GM21360 (cell line): ENCODE results near the gene PHLPP2.

Experiments used
- ATAC-seq: cut with Tn5 transposase; IDR thresholded peaks from one replicate; pipeline ENCODE4 v1.9.1; 2021; ENCODE audit warnings: mild to moderate bottlenecking, moderate library complexity; ENCODE audit not compliant: unreplicated experiment

PHLPP2 gene, protein sequence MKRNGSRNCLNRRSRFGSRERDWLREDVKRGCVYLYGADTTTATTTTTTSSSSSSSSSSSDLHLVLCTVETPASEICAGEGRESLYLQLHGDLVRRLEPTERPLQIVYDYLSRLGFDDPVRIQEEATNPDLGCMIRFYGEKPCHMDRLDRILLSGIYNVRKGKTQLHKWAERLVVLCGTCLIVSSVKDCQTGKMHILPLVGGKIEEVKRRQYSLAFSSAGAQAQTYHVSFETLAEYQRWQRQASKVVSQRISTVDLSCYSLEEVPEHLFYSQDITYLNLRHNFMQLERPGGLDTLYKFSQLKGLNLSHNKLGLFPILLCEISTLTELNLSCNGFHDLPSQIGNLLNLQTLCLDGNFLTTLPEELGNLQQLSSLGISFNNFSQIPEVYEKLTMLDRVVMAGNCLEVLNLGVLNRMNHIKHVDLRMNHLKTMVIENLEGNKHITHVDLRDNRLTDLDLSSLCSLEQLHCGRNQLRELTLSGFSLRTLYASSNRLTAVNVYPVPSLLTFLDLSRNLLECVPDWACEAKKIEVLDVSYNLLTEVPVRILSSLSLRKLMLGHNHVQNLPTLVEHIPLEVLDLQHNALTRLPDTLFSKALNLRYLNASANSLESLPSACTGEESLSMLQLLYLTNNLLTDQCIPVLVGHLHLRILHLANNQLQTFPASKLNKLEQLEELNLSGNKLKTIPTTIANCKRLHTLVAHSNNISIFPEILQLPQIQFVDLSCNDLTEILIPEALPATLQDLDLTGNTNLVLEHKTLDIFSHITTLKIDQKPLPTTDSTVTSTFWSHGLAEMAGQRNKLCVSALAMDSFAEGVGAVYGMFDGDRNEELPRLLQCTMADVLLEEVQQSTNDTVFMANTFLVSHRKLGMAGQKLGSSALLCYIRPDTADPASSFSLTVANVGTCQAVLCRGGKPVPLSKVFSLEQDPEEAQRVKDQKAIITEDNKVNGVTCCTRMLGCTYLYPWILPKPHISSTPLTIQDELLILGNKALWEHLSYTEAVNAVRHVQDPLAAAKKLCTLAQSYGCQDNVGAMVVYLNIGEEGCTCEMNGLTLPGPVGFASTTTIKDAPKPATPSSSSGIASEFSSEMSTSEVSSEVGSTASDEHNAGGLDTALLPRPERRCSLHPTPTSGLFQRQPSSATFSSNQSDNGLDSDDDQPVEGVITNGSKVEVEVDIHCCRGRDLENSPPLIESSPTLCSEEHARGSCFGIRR (N-terminal part only)

DNA sequence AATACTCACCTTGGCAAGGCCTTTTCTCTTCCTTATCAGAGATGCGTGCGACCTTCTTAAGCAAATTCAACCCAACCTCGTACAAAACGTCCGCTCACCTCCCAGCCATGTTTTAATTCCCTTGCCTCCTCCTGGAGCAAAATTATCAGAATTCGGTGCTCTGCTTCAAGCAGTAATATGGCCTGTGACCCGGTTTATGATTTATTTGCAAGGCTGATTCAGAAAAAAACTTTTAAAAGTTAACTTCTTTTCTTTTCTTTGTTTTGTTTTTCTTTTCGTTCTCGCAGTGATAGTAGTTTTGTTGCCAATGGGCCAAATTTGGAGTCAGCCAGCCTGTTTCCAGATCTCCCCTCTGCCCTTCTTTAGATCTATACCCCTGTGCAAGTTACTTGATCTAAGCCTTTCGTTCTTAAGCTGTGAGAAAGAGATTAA is at the start of gene PHLPP2:
PHLPP2 (minus strand) TSS at position 382 of the 432 bp plus-strand sequence. CDS start 9,906 bp downstream, outside the sequence.
- no peak for ATAC-seq

- no peak for ATAC-seq
Observed at GRCh38 chr16:71771571-71771970, 47.1 kb upstream of the PHLPP2 start.

GRCh38 chr16:71769222-71769621 is 44.7 kb upstream of the PHLPP2 start:
- no peak for ATAC-seq

DNA sequence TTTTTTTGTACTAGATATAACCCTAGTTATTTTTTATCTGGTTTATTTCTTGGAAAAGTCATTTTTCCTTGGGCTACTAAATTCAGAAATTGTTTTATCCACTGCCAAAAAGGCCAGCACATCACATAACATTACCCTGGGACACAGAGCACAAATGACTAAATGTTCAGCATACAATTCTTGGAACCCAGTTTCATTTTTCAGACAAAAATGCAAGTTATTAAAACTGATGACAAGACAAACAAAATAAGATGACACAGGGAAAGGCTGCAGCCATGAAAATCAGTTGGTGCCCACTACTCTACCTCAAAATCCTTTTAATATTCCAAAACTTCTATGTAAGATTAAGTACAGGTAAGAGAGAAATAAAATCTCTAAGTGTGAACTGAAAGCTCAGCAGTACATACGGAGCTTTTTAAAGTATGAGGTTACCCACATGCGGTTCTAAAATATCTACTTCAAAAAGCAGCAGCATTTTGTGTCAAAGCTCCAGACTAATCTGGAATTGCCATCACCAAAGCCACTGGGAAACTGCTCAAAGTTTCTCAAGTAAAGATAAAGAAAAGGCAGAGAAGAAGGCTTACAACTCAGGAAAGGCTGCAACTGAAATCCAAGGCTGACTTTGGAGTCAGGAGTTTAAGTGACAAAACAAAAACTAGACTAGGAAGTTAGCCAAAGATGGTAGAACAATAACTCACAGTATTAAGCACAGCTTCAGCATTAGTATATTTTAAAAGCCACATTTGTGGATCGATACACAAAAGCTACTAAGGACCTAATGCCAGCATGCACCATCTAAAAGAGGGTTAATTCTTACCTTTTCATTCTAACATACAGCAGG is 42.8 kb upstream of the PHLPP2 start:
- no peak for ATAC-seq

GRCh38 chr16:71762186-71762585 is 37.7 kb upstream of the PHLPP2 start:
- ATAC-seq: no peak

DNA sequence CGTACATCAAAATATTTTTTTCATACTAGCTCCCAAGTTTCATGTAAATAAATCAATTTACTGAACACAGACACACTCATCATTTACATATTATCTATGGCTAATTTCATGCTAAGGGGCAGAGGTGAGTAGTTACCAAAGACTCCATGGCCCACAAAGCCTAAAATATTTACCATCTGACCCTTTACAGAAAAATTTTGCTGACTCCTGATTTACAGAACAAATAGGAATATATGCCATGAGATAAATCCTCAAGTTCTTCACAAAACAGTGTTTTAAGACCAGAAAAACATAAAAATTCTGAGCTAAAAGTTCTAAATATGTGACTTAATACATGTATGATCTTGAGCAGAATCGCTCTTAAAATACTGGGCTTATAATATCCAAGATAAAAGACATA is 36.6 kb upstream of the PHLPP2 start:
- no peak for ATAC-seq

GRCh38 chr16:71758293-71758760 is 33.8 kb upstream of the PHLPP2 start:
- no peak for ATAC-seq

DNA sequence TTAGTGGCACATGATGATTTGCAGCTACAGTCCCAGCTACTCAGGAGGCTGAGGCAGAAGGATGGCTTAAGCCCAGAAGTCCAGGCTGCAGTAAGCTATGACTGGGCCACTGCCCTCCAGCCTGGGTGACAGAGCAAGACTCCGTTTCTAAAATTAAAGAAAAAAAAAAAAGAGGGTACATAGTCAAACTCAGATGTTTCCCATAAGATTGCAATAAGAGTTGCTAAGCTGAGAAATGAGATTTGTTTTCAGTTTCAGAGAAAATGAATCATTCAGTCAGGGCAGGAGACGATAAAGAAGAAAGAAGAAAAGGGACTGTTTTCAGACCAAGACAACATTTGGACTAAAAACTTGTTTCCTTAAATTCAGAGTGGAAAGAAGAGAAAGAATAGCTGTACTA is 30.2 kb upstream of the PHLPP2 start:
- ATAC-seq: no peak

- ATAC-seq: no peak
Observed at GRCh38 chr16:71754108-71754507, 29.6 kb upstream of the PHLPP2 start.

DNA sequence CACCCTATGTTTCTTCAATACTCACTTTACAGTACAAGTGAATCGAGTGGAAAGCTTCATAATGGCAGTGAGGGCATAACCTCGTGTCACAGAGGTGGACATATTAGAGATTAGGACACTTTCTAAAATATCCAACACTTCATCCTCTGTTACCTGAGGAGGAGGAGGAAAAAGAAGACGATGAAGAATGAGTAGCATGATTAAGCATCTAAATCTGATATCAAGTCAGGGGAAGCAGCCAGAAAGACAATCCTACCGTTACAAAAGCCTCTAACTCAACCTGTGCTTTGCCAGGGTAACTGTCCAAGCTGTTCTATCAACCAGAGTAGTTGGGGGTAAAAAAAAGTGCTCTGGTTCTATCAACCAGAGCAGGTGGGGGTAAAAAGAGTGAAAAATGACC is 23.7 kb upstream of the PHLPP2 start:
- ATAC-seq: no peak

- no peak for ATAC-seq
Observed at GRCh38 chr16:71746442-71747046, 22.0 kb upstream of the PHLPP2 start.

DNA sequence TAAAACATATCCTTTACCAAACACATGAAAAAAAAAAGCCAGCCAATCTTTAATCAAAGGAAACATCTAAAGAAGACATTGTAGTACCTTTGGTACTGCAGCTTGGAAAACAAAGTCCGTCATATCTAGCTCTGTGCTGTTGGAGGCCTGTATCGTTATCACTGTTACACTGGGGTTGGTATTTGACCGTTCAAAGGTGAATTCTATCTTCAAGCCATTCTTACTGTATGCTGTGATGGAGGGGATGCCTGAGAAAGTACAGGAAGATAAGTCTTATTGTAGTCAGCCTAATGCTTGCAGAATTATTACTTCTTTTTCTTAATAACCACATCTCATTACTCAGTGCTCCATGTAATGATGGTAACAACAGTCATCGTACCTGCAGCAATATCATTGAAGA is 14.4 kb upstream of the PHLPP2 start:
- no peak for ATAC-seq

DNA sequence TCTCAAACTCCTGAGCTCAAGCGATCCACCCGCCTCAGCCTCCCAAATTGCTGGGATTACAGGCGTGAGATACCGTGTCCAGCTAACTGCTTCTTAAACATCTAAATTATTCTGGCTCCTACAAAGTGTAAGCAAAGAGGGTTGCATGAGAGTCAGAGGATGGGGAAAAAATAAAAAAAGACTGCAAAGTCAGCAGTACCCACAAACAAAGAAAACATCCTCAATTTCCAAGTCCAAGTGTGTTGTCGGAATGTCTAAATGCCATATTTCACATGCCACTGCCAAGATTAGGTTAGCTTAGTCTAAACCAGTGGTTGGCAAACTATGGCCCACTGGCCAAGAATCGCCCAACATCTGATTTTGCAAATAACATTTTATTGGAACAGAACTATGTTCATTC is 13.0 kb upstream of the PHLPP2 start:
- ATAC-seq: no peak

DNA sequence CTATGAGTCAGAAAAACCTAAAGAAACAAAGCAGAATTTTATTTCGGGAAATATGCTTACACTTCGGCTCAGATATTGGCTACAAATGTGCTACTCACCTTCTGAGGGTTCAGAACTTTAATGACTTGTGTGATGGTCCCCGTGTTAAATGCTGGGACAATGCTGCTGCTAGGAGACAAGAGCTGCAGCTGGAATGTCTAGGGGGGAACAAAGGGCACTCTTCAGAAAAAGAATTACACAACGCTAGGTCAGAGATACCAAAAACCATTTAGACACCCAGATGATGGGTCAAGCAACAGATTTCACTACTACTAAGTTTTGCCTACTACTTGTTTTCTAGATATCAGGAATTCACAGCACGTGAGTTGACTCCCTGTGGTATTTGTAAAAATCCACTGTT is 10.0 kb upstream of the PHLPP2 start:
- ATAC-seq: no peak

GRCh38 chr16:71732587-71732986 is 8.1 kb upstream of the PHLPP2 start:
- ATAC-seq: no peak

DNA sequence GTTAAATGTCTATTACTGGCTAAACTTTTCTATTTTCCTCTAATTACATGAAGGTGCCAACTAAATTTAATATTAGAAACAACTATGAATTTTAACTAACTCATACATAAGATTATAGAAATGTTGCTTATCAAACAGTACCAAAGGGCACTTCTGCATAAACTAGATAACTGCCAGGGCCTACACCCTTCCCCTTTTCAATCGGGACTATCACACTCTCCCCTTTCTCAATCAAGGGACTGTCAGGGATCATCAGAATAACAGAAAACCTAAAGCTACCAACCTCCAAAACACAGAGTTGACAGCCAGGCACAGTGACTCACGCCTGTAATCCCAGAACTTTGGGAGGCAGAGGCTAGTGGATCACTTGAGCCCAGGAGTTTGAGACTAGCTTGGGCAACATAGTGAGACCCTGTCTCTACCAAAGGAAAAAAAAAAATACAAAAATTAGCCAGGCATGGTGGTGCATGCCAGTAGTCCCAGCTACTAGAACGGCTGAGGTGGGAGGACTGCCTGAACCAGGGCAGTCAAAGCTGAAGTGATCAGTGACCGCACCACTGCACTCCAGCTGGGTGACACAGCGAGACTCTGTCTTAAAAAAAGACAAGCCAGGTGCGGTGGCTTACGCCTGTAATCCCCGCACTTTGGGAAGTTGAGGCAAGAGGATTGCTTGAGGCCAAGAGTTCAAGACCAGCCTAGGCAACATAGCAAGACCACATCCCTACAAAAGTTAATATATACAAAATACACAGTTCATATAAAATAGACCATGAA is 3.2 kb upstream of the PHLPP2 start:
- ATAC-seq: no peak

GRCh38 chr16:71726476-71727315 is 2.2 kb upstream of the PHLPP2 start:
- no peak for ATAC-seq
